ENCODE data around the gene ST3GAL5.

GRCh38 chr2:85795331-85796045 is 93.3 kb downstream of the ST3GAL5 start:
- TF ChIP-seq CTCF (conservative IDR thresholded peaks at IDR 0.05) (no peak), EZH2 (IDR thresholded peaks at IDR 0.05; ENCODE audit: low read depth) (no peak)
